Adipose tissue (tissue), 3 donors: ENCODE measurements around the gene NWD2. TPM values are rescaled to one million over a fixed set of nuclear protein-coding genes. Genes with fewer than 3 reads are reported as not detected.

ENCODE experiments used
- H3K27ac ChIP-seq: one replicate; pipeline ENCODE4 v1.5.1; 2013; ENCODE audit warnings: low read depth, low read length
- WGBS, 3 donors: extraction: QIAGEN DNeasy Blood & Tissue Kit; methylation state at CpG; one replicate each; pipeline ENCODE4 v1.1.7; 2013; 5-methylcytosine and 5-hydroxymethylcytosine counted together
- polyA plus RNA-seq, 3 donors: library from polyadenylated mRNA; stranded (reverse); fragments of 200-250 nt; gene quantifications; one replicate each; pipeline ENCODE4 v1.2.3, GENCODE V29; 2013
- donor health status: healthy with polysubstance abuse.
- donor health status: Bipolar disorder and iron deficiency.
- donor health status: healthy.

The NWD2 gene
- polyA plus RNA-seq, 3 donors, result 0.51 to 9.2 (median 1.0) TPM

- 65 to 84% (median 78%) methylated on average over 2 of the region's 2 CpGs for WGBS, 3 donors
- no peak overlapping the region for H3K27ac ChIP-seq
Measured at GRCh38 chr4:37425857-37426256, 181.3 kb downstream of the NWD2 start.

DNA sequence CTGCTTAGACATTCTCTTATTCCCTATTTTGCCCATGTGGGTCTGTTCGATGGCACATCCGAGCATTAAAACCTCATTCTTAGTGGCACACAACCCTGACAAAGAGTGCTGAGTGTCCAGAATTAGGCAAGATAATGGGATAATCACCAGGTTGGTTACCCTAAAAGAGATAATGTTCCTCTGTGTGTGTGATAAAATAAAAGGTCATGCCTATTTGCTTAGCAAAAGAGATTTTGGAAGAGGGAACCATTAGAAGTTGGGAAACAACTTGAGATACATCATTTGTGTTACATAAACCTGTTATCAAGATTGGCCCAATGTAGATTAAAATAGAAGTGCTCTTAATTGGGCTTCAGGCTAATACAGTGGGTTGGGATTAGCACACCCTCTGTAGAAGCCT, 182.7 kb downstream of the NWD2 start:
- no peak overlapping the region for H3K27ac ChIP-seq
- 88 to 97% (median 92%) methylated on average over 2 of the region's 2 CpGs for WGBS, 3 donors

- H3K27ac ChIP-seq, result no peak overlapping the region
Measured at GRCh38 chr4:37429906-37430305, 185.4 kb downstream of the NWD2 start.

DNA sequence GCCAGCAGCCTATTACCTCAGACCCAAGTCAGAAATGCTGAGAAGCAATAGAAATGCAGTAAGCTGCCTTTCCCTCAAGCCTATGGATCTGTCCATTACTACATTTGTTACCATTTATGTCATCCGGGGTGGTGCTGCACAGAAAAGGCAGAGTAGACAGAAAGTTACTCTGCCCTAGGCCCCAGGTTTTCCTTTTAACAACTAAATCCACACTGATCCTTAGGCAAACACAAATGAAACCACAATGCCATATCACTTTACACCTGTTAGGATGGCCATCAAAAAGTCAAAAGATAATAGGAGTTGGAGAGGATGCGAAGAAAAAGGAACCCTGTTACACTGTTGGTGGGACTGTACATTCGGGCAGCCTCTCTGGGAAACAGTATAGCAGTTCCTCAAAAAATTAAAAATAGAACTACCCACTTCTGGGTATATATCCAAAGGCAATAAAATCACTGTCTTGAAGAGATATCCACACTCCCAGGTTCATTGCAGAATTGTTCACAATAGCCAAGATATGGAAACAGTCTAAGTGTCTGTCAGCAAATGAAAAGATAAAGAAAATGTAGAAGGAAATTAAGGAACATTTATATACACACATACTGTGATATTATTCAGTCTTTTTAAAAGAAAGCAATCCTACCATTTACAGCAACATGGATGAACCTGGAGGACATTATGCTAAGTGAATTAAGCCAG, 186.3 kb downstream of the NWD2 start:
- WGBS, 3 donors, result 53 to 82% (median 73%) methylated on average over 3 of the region's 3 CpGs
- no peak overlapping the region for H3K27ac ChIP-seq

DNA sequence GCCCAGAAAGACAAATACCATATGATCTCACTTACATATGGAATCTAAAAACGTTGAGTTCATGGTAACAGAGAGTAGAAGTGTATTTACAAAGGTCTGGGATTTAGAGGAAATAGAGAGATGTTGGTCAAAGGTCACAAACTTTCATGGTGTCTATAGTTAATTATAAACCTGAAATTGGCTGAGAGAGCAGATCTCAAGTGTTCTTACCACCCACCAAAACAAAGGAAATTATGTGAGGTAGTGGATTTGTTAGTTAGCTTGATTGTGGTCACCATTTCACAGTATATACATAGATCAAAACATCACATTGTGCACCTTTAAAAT, 186.8 kb downstream of the NWD2 start:
- WGBS, 3 donors, result 0 to 22% (median 17%) methylated on average over 1 of the region's 1 CpG
- no peak overlapping the region for H3K27ac ChIP-seq

- WGBS, 3 donors, result 32 to 65% (median 60%) methylated on average over 3 of the region's 3 CpGs
- no peak overlapping the region for H3K27ac ChIP-seq
Measured at GRCh38 chr4:37434469-37434868, 189.9 kb downstream of the NWD2 start.

GRCh38 chr4:37436546-37436945, 192.0 kb downstream of the NWD2 start:
- WGBS, 3 donors, result 77 to 92% (median 92%) methylated on average over 1 of the region's 1 CpG
- no peak overlapping the region for H3K27ac ChIP-seq

- WGBS, 3 donors, result 60 to 76% (median 72%) methylated on average over 4 of the region's 4 CpGs
- H3K27ac ChIP-seq, result no peak overlapping the region
Measured at GRCh38 chr4:37437163-37437562, 192.6 kb downstream of the NWD2 start.

DNA sequence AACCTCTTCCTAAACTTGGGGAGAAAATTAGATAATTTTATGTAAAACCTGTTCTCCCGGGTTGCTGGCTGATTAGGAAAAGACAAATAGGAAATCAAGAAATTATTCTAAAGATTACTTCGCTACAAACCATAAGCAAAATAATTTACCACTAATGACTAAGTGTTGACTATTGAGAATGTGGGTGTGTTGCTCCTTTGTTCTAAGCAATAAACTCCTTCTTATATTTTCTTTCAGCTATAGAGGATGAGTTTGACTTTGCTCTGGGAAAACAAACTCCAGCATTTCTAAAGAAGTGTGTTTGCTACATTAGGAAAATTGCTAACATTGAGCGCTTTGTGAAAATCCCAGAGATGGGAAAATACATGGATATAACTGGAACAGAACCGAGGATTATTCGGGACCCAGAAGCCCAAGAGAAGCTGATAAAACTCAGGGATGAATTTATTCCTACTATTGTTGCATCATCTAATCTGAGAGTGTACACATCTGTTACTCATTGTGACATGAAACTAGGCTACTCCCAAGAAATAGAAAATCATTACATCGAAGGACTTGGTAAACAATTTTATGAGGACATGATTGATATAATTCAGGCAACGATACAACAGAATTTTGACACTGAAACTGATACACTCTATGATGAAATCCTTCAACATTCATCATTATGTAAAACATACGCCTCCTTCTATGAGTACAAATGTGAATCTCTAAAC, 194.2 kb downstream of the NWD2 start:
- no peak overlapping the region for H3K27ac ChIP-seq
- WGBS, 3 donors, result 50 to 79% (median 74%) methylated on average over 8 of the region's 8 CpGs

GRCh38 chr4:37439809-37440474, 195.4 kb downstream of the NWD2 start:
- WGBS, 3 donors, result 71 to 83% (median 76%) methylated on average over 5 of the region's 5 CpGs
- no peak overlapping the region for H3K27ac ChIP-seq

DNA sequence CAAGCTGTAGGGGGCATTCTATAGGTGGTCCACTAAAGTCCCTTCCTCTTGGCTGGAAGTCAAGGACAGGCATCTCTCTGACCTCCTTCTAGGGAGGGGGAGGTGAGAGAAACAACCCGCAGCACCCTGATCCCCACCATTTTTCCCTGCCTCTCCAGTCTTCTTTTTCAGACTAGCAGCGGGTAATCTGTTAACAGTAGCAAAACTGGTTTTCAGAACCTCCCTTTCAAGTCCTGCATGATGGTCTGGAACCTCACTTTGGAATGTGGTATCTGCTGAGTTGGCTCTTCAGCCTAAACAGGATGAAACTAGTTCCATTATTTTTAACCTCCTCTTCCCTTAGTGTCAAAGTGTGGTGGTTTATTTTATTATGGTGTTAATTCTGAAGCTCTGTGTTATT, 196.0 kb downstream of the NWD2 start:
- H3K27ac ChIP-seq, result no peak overlapping the region
- WGBS, 3 donors, result 77 to 98% (median 92%) methylated on average over 2 of the region's 2 CpGs

- 66 to 81% (median 73%) methylated on average over 9 of the region's 9 CpGs for WGBS, 3 donors
- no peak overlapping the region for H3K27ac ChIP-seq
Measured at GRCh38 chr4:37441231-37442061, 196.9 kb downstream of the NWD2 start.

DNA sequence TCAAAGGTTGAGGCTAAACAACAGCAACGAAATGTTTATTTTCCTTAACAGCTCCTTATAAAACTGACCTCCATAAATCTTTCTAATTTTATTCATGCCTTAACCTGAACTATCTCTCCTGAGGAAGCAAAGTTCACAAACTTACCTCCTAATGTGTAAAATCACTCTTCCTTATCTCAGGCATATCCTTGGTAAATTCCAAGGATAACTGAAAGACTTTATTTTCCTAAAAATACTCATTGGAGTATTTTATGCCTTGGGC, 197.4 kb downstream of the NWD2 start:
- no peak overlapping the region for H3K27ac ChIP-seq
- 24 to 38% (median 28%) methylated on average over 1 of the region's 1 CpG for WGBS, 3 donors

GRCh38 chr4:37443137-37443536, 198.6 kb downstream of the NWD2 start:
- WGBS, 3 donors, result 65 to 83% (median 79%) methylated on average over 4 of the region's 4 CpGs
- H3K27ac ChIP-seq, result no peak overlapping the region

- no peak overlapping the region for H3K27ac ChIP-seq
- 97 to 98% (median 98%) methylated on average over 9 of the region's 9 CpGs for WGBS, 3 donors
Measured at GRCh38 chr4:37445023-37445422, 200.5 kb downstream of the NWD2 start.

DNA sequence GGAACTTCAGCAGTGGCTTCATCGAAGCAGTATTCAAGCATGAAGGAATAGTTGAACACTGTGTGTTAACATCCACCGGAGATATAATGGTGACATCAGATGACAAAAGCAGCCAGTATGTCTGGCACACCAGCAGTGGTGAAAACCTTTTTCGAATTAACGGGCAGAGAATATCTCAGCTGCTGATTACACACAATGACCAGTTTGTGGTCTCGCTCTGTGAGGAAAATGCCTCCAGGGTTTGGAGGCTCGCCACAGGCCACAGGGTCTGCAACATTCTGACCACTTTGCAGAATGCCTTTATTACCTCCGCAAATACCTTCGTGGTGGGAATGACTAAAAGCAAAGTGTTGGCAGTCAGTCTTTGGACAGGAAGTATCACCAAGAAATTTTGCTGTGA, 201.5 kb downstream of the NWD2 start:
- no peak overlapping the region for H3K27ac ChIP-seq
- 93% methylated on average over 8 of the region's 8 CpGs for WGBS, 3 donors

DNA sequence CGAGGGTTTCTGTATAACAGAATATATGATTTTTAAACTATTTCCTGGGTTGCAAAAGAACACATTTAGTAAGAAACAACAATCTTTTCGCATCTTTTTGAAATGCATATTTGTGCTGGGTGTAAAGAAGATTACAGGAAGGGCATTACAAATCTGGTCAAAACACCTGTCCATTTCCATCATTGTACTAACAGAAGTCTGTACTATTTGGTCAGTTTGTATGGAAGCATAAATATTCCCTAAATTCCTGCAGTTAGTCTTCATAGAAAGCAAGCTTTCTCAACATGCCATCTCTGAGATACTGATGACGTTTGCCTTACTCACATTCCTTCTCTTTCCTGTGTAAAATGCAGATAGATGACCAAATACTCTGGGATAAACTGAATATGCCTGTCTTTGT, 203.3 kb downstream of the NWD2 start:
- WGBS, 3 donors, result 64 to 87% (median 65%) methylated on average over 3 of the region's 3 CpGs
- H3K27ac ChIP-seq, result no peak overlapping the region

DNA sequence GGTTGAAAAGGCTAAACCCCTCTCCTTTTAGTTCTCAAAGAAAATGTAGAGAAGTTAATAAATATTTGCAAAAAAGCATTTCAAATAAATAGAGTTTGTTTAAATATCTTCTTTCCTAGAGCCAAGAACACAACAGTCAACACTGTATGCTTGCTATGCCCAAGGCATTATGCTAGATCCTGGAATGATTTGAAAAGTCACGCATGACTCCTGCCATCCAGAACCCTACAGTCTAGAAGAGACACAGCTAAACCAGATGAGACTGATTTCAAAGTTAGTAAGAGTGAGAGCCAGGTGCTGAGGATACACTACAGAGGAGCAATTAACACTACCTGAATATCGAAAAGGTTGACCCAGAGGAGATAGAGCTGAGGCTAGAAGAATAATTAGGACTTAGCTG, 205.8 kb downstream of the NWD2 start:
- WGBS, 3 donors, result 77 to 88% (median 84%) methylated on average over 2 of the region's 2 CpGs
- H3K27ac ChIP-seq, result no peak overlapping the region

DNA sequence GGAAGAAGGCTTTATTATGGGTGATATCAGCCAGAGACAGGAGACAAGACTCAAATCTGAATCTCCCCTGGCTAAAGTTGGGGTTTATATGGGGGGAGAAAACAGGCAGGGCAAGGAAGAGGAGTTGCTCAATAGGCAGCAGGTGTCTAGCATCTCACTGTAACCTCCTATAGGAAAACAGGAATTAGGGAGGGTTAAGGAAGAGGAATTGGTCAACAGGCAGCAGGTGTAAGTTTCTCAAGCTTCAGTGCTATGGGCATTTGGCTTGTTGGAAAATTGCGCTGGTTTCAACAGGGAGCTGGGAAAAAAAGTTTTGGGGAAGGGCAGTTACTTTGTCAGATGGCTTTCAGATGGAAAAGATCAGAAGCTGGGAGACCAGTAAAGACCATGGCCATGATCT, 206.4 kb downstream of the NWD2 start:
- H3K27ac ChIP-seq, result no peak overlapping the region
- WGBS, 3 donors, result 53 to 79% (median 77%) methylated on average over 1 of the region's 1 CpG
